HL-60 (cell line): Measurements from ENCODE around the gene EEF1A2.

Experiments used
- CTCF ChIP-seq: IDR thresholded peaks from one replicate; pipeline ENCODE4 v1.5.1; 2011; ENCODE audit warnings: low read length, control low read depth, inconsistent platforms; ENCODE audit not compliant: insufficient read depth
- REST ChIP-seq: IDR thresholded peaks from 2 replicates; pipeline ENCODE4 v1.6.1; 2012; ENCODE audit warnings: low read depth; ENCODE audit not compliant: insufficient replicate concordance

GRCh38 chr20:63513207-63513606 lies 14.3 kb upstream of the EEF1A2 start:
- no peak for TF ChIP-seq CTCF
- TF ChIP-seq REST: no peak
